Left colon (tissue), 2 donors: ENCODE data around the gene ZFP62. TPM values are rescaled to one million over a fixed set of nuclear protein-coding genes. Genes with fewer than 3 reads are reported as not detected.
"Not testable (repeated sequence)": the region's sequence is repeated elsewhere in the genome, so short reads cannot be mapped to it uniquely, and the experiment has no call there.

ENCODE experiments used
- ATAC-seq: fragments of 200-7000 bp; cut with Tn5 transposase; one replicate; pipeline ENCODE4 v1.9.1; 2020; ENCODE audit warnings: mild to moderate bottlenecking, moderate library complexity
- DNase-seq, 2 donors: peaks; one replicate each; pipeline ENCODE4 v3.0.0-alpha.2; 2020
- intact Hi-C, 2 donors: fragments of 100-400 bp; cut with DNase I in 1 of 2; cut with micrococcal nuclease in 1 of 2; formaldehyde crosslinking; loops; one replicate each; pipeline versions ENCODE4 v1.11.2 to v1.14.0; 2022; cut with DNase I, micrococcal nuclease
- total RNA-seq, 2 donors: library from RNA; stranded (reverse); fragmentation: NEBNext Ultra II Directional; extraction: Animal tissue kit (Norgen Biotek cat#: 25700); gene quantifications; one replicate each; pipeline ENCODE4 v1.2.1, GENCODE V29; 2021
- donor health status: DM: no; HTN: no; CAD: no.
- donor health status: DM: yes; HTN: yes; CAD: no.

Gene ZFP62
- total RNA-seq, 2 donors from 2014 or later: 32.0 to 35.8 TPM

- DNase-seq: no peak
- no peak for ATAC-seq
- intact Hi-C loops: no loop called here
Measured at GRCh38 chr5:180839227-180839626, 21.8 kb downstream of the ZFP62 start.

- intact Hi-C loops: no loop called here
- ATAC-seq (no peak), DNase-seq (no peak)
Measured at GRCh38 chr5:180837478-180837877, 23.6 kb downstream of the ZFP62 start.

- no peak for DNase-seq
- intact Hi-C loops: no loop called here
- no peak for ATAC-seq
Measured at GRCh38 chr5:180832638-180833068, 28.4 kb downstream of the ZFP62 start.

- peak; percentile 96 for ATAC-seq
- DNase-seq: peak; percentile 92
- intact Hi-C loops: no loop called here
Measured at GRCh38 chr5:180831139-180832093, 29.7 kb downstream of the ZFP62 start.

GRCh38 chr5:180830253-180831138, 30.6 kb downstream of the ZFP62 start:
- ATAC-seq (peak; percentile 75), DNase-seq (peak; percentile 76 to 85)
- intact Hi-C loops: no loop called here

- DNase-seq: no peak
- no peak for ATAC-seq
- intact Hi-C loops: no loop called here
Measured at GRCh38 chr5:180829726-180830125, 31.4 kb downstream of the ZFP62 start.

- intact Hi-C loops, DNase-seq, ATAC-seq: not testable (repeated sequence)
Measured at GRCh38 chr5:180828756-180829531, 32.1 kb downstream of the ZFP62 start.

GRCh38 chr5:180827374-180827773, 33.7 kb downstream of the ZFP62 start:
- DNase-seq, ATAC-seq, intact Hi-C loops: not testable (repeated sequence)

- peak; percentile 53 for ATAC-seq
- intact Hi-C loops: no loop called here
- DNase-seq: peak; percentile 51 to 60
Measured at GRCh38 chr5:180825768-180826525, 35.1 kb downstream of the ZFP62 start.

- ATAC-seq (no peak), DNase-seq (no peak)
- intact Hi-C loops: no loop called here
Measured at GRCh38 chr5:180824630-180825476, 36.2 kb downstream of the ZFP62 start.

GRCh38 chr5:180823940-180824629, 37.0 kb downstream of the ZFP62 start:
- DNase-seq (no peak), ATAC-seq (no peak)
- intact Hi-C loops: no loop called here

GRCh38 chr5:180823346-180823745, 37.7 kb downstream of the ZFP62 start:
- no peak for ATAC-seq
- intact Hi-C loops: no loop called here
- DNase-seq: no peak

GRCh38 chr5:180821538-180821937, 39.5 kb downstream of the ZFP62 start:
- intact Hi-C loops: no loop called here
- no peak for DNase-seq
- no peak for ATAC-seq

- ATAC-seq (peak; percentile 72), DNase-seq (no peak)
- intact Hi-C loops: no loop called here
Measured at GRCh38 chr5:180820788-180821321, 40.2 kb downstream of the ZFP62 start.

- no peak for DNase-seq
- intact Hi-C loops: no loop called here
- no peak for ATAC-seq
Measured at GRCh38 chr5:180818677-180819341, 42.3 kb downstream of the ZFP62 start.
